GM12865 (cell line): ENCODE results near the gene CDKAL1.

Source experiments
- DNase-seq: peaks from one replicate; pipeline ENCODE4 v3.0.0; 2010; ENCODE audit warnings: low read depth
- H3K4me3 ChIP-seq: 2 replicates; pipeline ENCODE4 v1.5.1; 2011; ENCODE audit warnings: mild to moderate bottlenecking, low read depth, low read length, control low read depth
- TF ChIP-seq, protein P1 (sequence below): IDR thresholded peaks from 2 replicates; pipeline ENCODE4 v1.5.1; 2011; ENCODE audit warnings: low read length, control low read depth, low read depth, inconsistent platforms; ENCODE audit not compliant: insufficient read depth; ENCODE audit errors: missing control alignments

The CDKAL1 gene

GRCh38 chr6:21133901-21134300, 599.6 kb downstream of the CDKAL1 start:
- no peak for DNase-seq
- no peak overlapping the region for H3K4me3 ChIP-seq
- TF ChIP-seq, protein P1, sequence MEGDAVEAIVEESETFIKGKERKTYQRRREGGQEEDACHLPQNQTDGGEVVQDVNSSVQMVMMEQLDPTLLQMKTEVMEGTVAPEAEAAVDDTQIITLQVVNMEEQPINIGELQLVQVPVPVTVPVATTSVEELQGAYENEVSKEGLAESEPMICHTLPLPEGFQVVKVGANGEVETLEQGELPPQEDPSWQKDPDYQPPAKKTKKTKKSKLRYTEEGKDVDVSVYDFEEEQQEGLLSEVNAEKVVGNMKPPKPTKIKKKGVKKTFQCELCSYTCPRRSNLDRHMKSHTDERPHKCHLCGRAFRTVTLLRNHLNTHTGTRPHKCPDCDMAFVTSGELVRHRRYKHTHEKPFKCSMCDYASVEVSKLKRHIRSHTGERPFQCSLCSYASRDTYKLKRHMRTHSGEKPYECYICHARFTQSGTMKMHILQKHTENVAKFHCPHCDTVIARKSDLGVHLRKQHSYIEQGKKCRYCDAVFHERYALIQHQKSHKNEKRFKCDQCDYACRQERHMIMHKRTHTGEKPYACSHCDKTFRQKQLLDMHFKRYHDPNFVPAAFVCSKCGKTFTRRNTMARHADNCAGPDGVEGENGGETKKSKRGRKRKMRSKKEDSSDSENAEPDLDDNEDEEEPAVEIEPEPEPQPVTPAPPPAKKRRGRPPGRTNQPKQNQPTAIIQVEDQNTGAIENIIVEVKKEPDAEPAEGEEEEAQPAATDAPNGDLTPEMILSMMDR: no peak

GRCh38 chr6:21134356-21134755, 600.1 kb downstream of the CDKAL1 start:
- no peak overlapping the region for H3K4me3 ChIP-seq
- TF ChIP-seq, protein P1: no peak
- no peak for DNase-seq

DNA sequence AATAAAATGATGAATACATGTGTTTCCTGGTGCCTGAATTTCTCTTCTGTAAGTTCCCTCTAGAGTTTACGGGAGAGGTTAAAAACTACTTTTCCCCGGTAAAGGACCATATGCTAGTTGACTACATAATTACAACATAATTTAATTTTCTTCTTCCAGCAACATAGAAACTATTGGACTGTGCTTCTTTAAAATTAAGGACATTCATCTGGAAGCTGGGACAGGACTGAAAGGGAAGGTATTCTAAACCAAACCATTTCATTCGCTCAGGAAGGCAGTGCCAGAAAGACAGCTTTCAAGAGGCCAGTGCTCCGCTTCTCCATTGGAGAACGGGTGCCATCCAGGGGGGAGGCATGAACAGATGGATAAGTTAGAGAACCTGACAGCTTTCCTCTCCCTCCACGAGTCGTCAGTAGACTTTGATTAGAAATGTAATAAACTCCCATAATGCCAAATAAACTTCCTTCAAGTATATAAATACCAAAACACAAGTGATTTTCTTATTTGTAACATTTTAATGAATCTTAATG, 601.3 kb downstream of the CDKAL1 start:
- DNase-seq: no peak
- TF ChIP-seq, protein P1: no peak
- H3K4me3 ChIP-seq: no peak overlapping the region

- no peak for DNase-seq
- TF ChIP-seq, protein P1: no peak
Observed at GRCh38 chr6:21137700-21138335, 603.6 kb downstream of the CDKAL1 start.

GRCh38 chr6:21138336-21139069, 604.2 kb downstream of the CDKAL1 start:
- no peak for DNase-seq
- H3K4me3 ChIP-seq: no peak overlapping the region
- TF ChIP-seq, protein P1: no peak

More at GRCh38 chr6:21137700-21138335, 603.6 kb downstream of the CDKAL1 start:
- no peak overlapping the region for H3K4me3 ChIP-seq

GRCh38 chr6:21140966-21141365, 606.7 kb downstream of the CDKAL1 start:
- no peak for DNase-seq
- TF ChIP-seq, protein P1: no peak
- no peak overlapping the region for H3K4me3 ChIP-seq
